Epithelial cell of proximal tubule (primary cell): ENCODE data around the gene SYNDIG1. TPM values are rescaled to one million over a fixed set of nuclear protein-coding genes. Genes with fewer than 3 reads are reported as not detected.

Experiments
- DNase-seq: peaks from one replicate; pipeline ENCODE4 v3.0.0-alpha.2; 2011; ENCODE audit warnings: low read depth
- H3K4me3 ChIP-seq: 2 replicates; pipeline ENCODE4 v1.5.1; 2011; ENCODE audit warnings: low read depth, mild to moderate bottlenecking, low read length
- total RNA-seq: library from RNA; depleted of rRNA; stranded (reverse); fragments of >200 nt; gene quantifications from 2 replicates; pipeline ENCODE4 v1.2.3, GENCODE V29; 2015
- TF ChIP-seq, protein P1 (sequence below): conservative IDR thresholded peaks from 2 replicates; pipeline ENCODE4 v1.5.1; 2012; ENCODE audit warnings: low read depth, mild to moderate bottlenecking, low read length

SYNDIG1 gene
- total RNA-seq, 1 donor from 2014 or later = 0.12 TPM

DNA sequence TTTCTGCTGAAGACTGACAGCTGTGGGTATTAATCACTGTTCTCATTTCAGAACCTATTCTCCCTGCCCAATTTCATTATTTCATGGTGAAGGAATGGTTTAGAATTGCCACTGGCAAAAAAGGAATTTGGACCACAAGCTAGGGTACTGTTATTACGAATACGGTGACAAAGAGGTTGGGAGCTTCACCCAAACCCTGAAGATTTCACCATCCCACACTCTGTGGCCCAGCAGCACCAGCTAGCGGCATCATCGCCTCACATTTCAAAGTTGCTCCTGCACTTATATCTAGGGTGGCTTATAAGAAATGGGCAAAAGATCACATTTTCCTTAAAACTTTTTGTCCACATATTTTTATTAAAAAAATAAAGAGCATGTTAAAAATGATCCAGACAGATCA is 236.1 kb downstream of the SYNDIG1 start:
- no peak for DNase-seq
- no peak overlapping the region for H3K4me3 ChIP-seq
- TF ChIP-seq, protein P1, sequence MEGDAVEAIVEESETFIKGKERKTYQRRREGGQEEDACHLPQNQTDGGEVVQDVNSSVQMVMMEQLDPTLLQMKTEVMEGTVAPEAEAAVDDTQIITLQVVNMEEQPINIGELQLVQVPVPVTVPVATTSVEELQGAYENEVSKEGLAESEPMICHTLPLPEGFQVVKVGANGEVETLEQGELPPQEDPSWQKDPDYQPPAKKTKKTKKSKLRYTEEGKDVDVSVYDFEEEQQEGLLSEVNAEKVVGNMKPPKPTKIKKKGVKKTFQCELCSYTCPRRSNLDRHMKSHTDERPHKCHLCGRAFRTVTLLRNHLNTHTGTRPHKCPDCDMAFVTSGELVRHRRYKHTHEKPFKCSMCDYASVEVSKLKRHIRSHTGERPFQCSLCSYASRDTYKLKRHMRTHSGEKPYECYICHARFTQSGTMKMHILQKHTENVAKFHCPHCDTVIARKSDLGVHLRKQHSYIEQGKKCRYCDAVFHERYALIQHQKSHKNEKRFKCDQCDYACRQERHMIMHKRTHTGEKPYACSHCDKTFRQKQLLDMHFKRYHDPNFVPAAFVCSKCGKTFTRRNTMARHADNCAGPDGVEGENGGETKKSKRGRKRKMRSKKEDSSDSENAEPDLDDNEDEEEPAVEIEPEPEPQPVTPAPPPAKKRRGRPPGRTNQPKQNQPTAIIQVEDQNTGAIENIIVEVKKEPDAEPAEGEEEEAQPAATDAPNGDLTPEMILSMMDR = no peak

DNA sequence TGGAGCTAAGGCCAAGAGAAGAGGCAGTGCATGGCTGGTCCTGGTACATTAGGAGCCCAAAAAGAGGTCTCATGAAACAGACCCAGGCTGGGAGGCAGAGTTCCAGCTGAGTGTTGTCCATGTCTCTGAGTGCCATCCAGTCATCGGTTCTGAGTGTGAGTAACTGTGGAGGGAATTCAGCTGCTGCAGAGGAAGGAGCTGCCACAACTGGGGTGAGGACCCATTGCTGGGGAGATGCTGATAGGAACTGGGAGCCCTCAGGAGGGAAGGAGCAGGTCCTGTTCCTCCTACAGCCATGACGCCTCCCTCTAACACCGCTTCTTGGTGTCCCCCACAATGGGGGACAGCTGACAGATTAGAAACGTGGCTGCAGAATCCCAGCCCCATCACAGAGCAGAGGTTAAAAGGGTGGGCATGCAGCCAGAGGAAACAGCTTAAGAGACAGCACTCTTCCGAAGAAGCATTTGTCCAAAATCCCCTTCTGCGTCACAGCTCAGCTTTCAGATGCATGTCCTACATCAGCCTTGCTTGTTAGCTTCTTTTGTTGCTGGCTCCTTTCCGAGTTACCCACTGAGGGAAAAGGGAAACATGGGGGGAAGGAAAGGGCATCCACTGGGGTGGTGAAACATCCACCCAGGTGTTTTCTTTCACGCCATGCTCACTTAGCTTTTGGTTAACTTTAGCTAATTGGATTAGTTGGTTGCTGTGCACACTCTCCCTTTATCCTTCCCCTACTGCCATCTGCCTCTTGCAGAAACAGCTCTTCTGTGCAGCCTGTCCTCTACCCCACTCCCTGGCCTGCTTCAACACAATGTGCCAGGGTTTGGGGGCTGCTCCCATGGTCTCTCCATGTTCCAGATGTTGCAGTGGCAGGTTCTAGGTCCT is 239.2 kb downstream of the SYNDIG1 start:
- TF ChIP-seq, protein P1 = no peak
- H3K4me3 ChIP-seq = no peak overlapping the region
- no peak for DNase-seq
